Liver (tissue), 9 donors: ENCODE data around the gene LAMB4. TPM values are rescaled to one million over a fixed set of nuclear protein-coding genes. Genes with fewer than 3 reads are reported as not detected.

Source experiments
- DNase-seq: peaks from one replicate; pipeline ENCODE4 v3.0.0-alpha.2; 2017; ENCODE audit warnings: low spot score
- H3K27ac ChIP-seq, 2 donors: one replicate each; pipeline ENCODE4 v1.7.0; 2013; ENCODE audit warnings: inconsistent platforms in 2 of 2, low read length in 2 of 2, control low read depth in 1 of 2, low read depth in 1 of 2, mild to moderate bottlenecking in 1 of 2
- H3K27me3 ChIP-seq, 4 donors: one replicate each; pipeline versions ENCODE4 v1.6.1 to v1.7.0; 2013; ENCODE audit warnings: low read length in 3 of 4, inconsistent platforms in 1 of 4, mild to moderate bottlenecking in 1 of 4, moderate library complexity in 1 of 4; ENCODE audit not compliant: control insufficient read depth in 4 of 4, insufficient read depth in 4 of 4
- H3K36me3 ChIP-seq, 4 donors: one replicate each; pipeline versions ENCODE4 v1.6.1 to v1.7.0; 2013; ENCODE audit warnings: low read length in 3 of 4, mild to moderate bottlenecking in 3 of 4, low read depth in 1 of 4, moderate library complexity in 1 of 4; ENCODE audit not compliant: control insufficient read depth in 4 of 4, insufficient read depth in 3 of 4
- H3K4me1 ChIP-seq, 4 donors: one replicate each; pipeline versions ENCODE4 v1.6.1 to v1.7.0; 2013; ENCODE audit warnings: low read length in 3 of 4, mild to moderate bottlenecking in 3 of 4, moderate library complexity in 1 of 4; ENCODE audit not compliant: control insufficient read depth in 4 of 4, insufficient read depth in 4 of 4
- H3K4me3 ChIP-seq, 3 donors: one replicate each; pipeline versions ENCODE4 v1.6.1 to v1.7.0; 2013; ENCODE audit warnings: low read length in 3 of 3, control low read depth in 1 of 3, low read depth in 1 of 3, mild to moderate bottlenecking in 1 of 3
- H3K9ac ChIP-seq, 2 donors: one replicate each; pipeline ENCODE4 v1.7.0; 2013; ENCODE audit warnings: low read length in 2 of 2, mild to moderate bottlenecking in 2 of 2, moderate library complexity in 2 of 2, control low read depth in 1 of 2, low read depth in 1 of 2
- H3K9me3 ChIP-seq, 4 donors: one replicate each; pipeline versions ENCODE4 v1.6.1 to v1.7.0; 2013; ENCODE audit warnings: low read length in 3 of 4; ENCODE audit not compliant: control insufficient read depth in 4 of 4
- ATF3 ChIP-seq: IDR thresholded peaks from 2 replicates; pipeline ENCODE4 v1.6.1; 2016; ENCODE audit warnings: antibody characterized with exemption
- CTCF ChIP-seq: fragments of 150-350 bp; IDR thresholded peaks from 2 replicates; pipeline ENCODE4 v1.5.1; 2017; ENCODE audit warnings: improper control_type of control experiment, low read depth, low read length; ENCODE audit not compliant: missing input control
- FOXA1 ChIP-seq: IDR thresholded peaks from 2 replicates; pipeline ENCODE4 v1.6.1; 2016; ENCODE audit warnings: antibody characterized with exemption
- GABPA ChIP-seq, 2 donors: IDR thresholded peaks in 1 of 2; conservative IDR thresholded peaks in 1 of 2; 2 replicates each; pipeline ENCODE4 v1.6.1; 2016; ENCODE audit warnings: antibody characterized with exemption in 2 of 2, mild to moderate bottlenecking in 1 of 2, moderate library complexity in 1 of 2
- HNF4A ChIP-seq, 2 donors: conservative IDR thresholded peaks; 2 replicates each; pipeline ENCODE4 v1.6.1; 2016; ENCODE audit warnings: antibody characterized with exemption in 2 of 2, mild to moderate bottlenecking in 2 of 2
- MAX ChIP-seq: IDR thresholded peaks from 2 replicates; pipeline ENCODE4 v1.6.1; 2016; ENCODE audit warnings: antibody characterized with exemption
- NR2F2 ChIP-seq: IDR thresholded peaks from 2 replicates; pipeline ENCODE4 v1.6.1; 2016; ENCODE audit warnings: antibody characterized with exemption
- RAD21 ChIP-seq, 2 donors: IDR thresholded peaks; 2 replicates each; pipeline ENCODE4 v1.6.1; 2016; ENCODE audit warnings: antibody characterized with exemption in 2 of 2, mild to moderate bottlenecking in 2 of 2
- REST ChIP-seq: IDR thresholded peaks from 2 replicates; pipeline ENCODE4 v1.6.1; 2016; ENCODE audit warnings: antibody characterized with exemption, mild to moderate bottlenecking
- RXRA ChIP-seq, 2 donors: IDR thresholded peaks; 2 replicates each; pipeline ENCODE4 v1.6.1; 2017 to 2018; ENCODE audit warnings: antibody characterized with exemption in 2 of 2, mild to moderate bottlenecking in 1 of 2
- SP1 ChIP-seq: IDR thresholded peaks from 2 replicates; pipeline ENCODE4 v1.6.1; 2018; ENCODE audit warnings: antibody characterized with exemption, mild to moderate bottlenecking
- TAF1 ChIP-seq: conservative IDR thresholded peaks from 2 replicates; pipeline ENCODE4 v1.6.1; 2016; ENCODE audit warnings: antibody characterized with exemption, mild to moderate bottlenecking
- ZBTB33 ChIP-seq: IDR thresholded peaks from 2 replicates; pipeline ENCODE4 v1.6.1; 2016; ENCODE audit warnings: antibody characterized with exemption
- WGBS: extraction: QIAGEN DNeasy Blood & Tissue Kit; methylation state at CpG from one replicate; pipeline ENCODE4 v1.1.7; 2013; 5-methylcytosine and 5-hydroxymethylcytosine counted together
- polyA plus RNA-seq, 2 donors: library from polyadenylated mRNA; stranded (reverse) in 1 of 2; unstranded in 1 of 2; fragments of 200-250 nt in 1 of 2; fragments of >200 nt in 1 of 2; fragmentation: Nextera tagmentation in 1 of 2; extraction: Ambion mirVana in 1 of 2; gene quantifications; one replicate each; pipeline versions ENCODE4 v1.2.1 to v1.2.3, GENCODE V29; 2013 to 2015
- total RNA-seq, 2 donors: library from RNA; depleted of rRNA; stranded (reverse); fragments of >200 nt; gene quantifications; one replicate each; pipeline ENCODE4 v1.2.3, GENCODE V29; 2014
- donor health status: healthy.
- donor health status: healthy.
- donor health status: healthy.
- donor health status: healthy.
- donor health status: healthy.

The LAMB4 gene
- total and polyA plus RNA-seq, 4 donors = under 0.01 to 0.03 TPM; not detected in 2

GRCh38 chr7:108063520-108063933 lies 66.6 kb downstream of the LAMB4 start (continued):
- no peak for TF ChIP-seq ZBTB33
- TF ChIP-seq TAF1 = no peak

GRCh38 chr7:108062250-108063014 lies 67.7 kb downstream of the LAMB4 start:
- no peaks in the 10 kb centered on the region for H3K27me3 ChIP-seq
- no peak for DNase-seq
- no peaks in the 10 kb centered on the region for H3K36me3 ChIP-seq
- H3K9me3 ChIP-seq = no peaks in the 10 kb centered on the region
- H3K4me3 ChIP-seq = no peak overlapping the region
- no peak overlapping the region for H3K9ac ChIP-seq
- no peak overlapping the region for H3K27ac ChIP-seq
- no peaks in the 10 kb centered on the region for H3K4me1 ChIP-seq
- TF ChIP-seq RAD21 (IDR thresholded peaks at IDR 0.05) = peak in 1 of 2 donors; percentile 15
- no peak for TF ChIP-seq GABPA (IDR thresholded peaks at IDR 0.05 in 1 of 2, conservative IDR thresholded peaks at IDR 0.05 in 1 of 2)
- peak; percentile 73 for TF ChIP-seq NR2F2
- WGBS = 80% methylated on average over 5 of the region's 5 CpGs

- TF ChIP-seq CTCF (no peak), HNF4A (conservative IDR thresholded peaks at IDR 0.05) (no peak), TAF1 (no peak), FOXA1 (no peak), ZBTB33 (no peak), ATF3 (no peak), MAX (no peak), RXRA (IDR thresholded peaks at IDR 0.05) (no peak), SP1 (no peak), REST (no peak)
- Histone ChIP-seq H3K27me3 (no peaks in the 10 kb centered on the region), H3K4me1 (no peaks in the 10 kb centered on the region), H3K27ac (no peak overlapping the region), H3K4me3 (no peak overlapping the region), H3K9me3 (no peaks in the 10 kb centered on the region), H3K9ac (no peak overlapping the region), H3K36me3 (no peaks in the 10 kb centered on the region)
- no peak for DNase-seq
- 93% methylated on average over 6 of the region's 6 CpGs for WGBS
These were observed 70.6 kb downstream of the LAMB4 start for GRCh38 chr7:108059526-108059925.
